ENCODE measurements around the gene COPS6.
A peak's percentile ranks its signal among the peaks of the same experiment; 100 is the strongest.

Gene COPS6

DNA sequence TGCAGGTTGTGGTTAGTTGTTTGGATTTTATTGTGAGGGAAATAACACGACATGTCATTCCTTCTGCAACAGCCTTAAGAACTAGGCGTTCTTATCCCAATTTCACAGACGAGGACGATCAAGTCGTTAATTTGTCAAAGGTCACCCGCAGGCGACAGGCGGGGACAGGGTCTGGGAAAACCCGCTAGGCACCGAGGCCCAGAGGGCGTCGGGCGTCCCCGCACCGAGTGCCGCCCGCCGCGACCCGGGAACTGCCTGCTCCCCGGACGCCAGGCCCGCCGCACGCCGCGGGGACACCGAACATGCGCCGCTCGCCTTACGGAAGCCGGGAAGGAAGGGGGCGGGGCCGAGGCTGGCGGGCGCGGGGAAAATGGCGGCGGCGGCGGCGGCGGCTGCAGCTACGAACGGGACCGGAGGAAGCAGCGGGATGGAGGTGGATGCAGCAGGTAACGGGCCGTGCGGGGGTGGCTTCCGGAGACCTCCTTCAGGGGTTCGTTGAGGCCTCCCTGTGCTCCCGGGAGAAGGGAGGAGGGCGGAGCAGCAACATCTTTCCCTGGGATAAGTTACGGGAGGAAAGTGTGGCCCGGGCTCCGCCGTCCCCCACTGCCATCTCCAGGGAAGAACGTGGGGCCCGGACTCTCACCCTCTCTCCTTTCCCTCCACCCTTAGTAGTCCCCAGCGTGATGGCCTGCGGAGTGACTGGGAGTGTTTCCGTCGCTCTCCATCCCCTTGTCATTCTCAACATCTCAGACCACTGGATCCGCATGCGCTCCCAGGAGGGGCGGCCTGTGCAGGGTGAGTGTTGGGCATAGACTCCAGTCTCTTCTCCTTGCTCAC is at the start of gene COPS6:
COPS6 (plus strand) TSS at position 349 of the 837 bp plus-strand sequence; CDS start at position 371, 22 bp downstream.
- peak within 1 kb of the TSS; percentile 87 for H3K4me3 ChIP-seq (ENCODE audit: insufficient read depth, low read length, poor library complexity, severe bottlenecking)
- no peaks in the 10 kb centered on the region for H3K9me2 ChIP-seq (replicated peaks; ENCODE audit: insufficient read depth, low read length)
- no peaks in the 10 kb centered on the region; the same call in 1 of the 2 replicates for H3K27me3 ChIP-seq (ENCODE audit: low read length)
- H3K79me2 ChIP-seq (ENCODE audit: insufficient read depth, low read length): peaks cover 8% of the 10 kb centered on the region; the same call in 1 of the 2 replicates
- H3K9ac ChIP-seq (ENCODE audit: low read length): peak within 1 kb of the TSS; percentile 93
- H3K4me2 ChIP-seq (ENCODE audit: low read depth, low read length, poor library complexity, severe bottlenecking): peak within 1 kb of the TSS; percentile 71
- no peak for TF ChIP-seq EZH2phosphoT487 (conservative IDR thresholded peaks at IDR 0.05; ENCODE audit: low read length)
- TF ChIP-seq, protein P1, sequence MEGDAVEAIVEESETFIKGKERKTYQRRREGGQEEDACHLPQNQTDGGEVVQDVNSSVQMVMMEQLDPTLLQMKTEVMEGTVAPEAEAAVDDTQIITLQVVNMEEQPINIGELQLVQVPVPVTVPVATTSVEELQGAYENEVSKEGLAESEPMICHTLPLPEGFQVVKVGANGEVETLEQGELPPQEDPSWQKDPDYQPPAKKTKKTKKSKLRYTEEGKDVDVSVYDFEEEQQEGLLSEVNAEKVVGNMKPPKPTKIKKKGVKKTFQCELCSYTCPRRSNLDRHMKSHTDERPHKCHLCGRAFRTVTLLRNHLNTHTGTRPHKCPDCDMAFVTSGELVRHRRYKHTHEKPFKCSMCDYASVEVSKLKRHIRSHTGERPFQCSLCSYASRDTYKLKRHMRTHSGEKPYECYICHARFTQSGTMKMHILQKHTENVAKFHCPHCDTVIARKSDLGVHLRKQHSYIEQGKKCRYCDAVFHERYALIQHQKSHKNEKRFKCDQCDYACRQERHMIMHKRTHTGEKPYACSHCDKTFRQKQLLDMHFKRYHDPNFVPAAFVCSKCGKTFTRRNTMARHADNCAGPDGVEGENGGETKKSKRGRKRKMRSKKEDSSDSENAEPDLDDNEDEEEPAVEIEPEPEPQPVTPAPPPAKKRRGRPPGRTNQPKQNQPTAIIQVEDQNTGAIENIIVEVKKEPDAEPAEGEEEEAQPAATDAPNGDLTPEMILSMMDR (IDR thresholded peaks at IDR 0.05; ENCODE audit: insufficient read depth, low read length, poor library complexity, severe bottlenecking): no peak
- peaks cover 23% of the 10 kb centered on the region; the same call in 1 of the 2 replicates for H3K36me3 ChIP-seq (ENCODE audit: low read length)
- H3K9me3 ChIP-seq (ENCODE audit: insufficient read depth, low read length): no peaks in the 10 kb centered on the region
- peaks cover 43% of the 10 kb centered on the region for H3F3A ChIP-seq (ENCODE audit: insufficient read depth)
- H3K27ac ChIP-seq (ENCODE audit: low read depth, low read length): peak within 1 kb of the TSS; percentile 76
- no peaks in the 10 kb centered on the region for H4K20me1 ChIP-seq (ENCODE audit: low read depth, low read length)
- peak within 1 kb of the TSS; percentile 78 for H2AFZ ChIP-seq (ENCODE audit: low read depth, low read length, severe bottlenecking)

DNA sequence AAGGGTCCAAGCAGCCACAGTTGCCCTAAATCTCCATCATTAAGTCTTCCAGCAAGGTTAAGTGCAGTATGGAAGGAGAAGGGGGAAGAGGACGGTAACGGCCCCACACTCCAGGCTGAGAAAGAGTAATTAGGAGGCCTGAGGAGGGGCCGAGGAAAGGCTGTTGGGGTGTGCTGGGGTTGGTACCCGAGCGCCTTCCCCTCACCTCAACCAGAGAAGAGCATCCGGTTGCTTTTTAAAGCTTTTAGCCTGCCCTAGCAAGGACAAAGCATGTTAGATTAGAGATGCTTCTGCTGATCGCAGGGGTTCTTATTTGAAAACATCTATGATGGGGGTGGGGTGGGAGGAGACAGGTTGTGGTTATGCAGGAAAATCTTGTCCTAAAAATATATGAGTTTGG is 48.2 kb upstream of the COPS6 start:
- no peaks in the 10 kb centered on the region for H3K9me2 ChIP-seq (replicated peaks; ENCODE audit: insufficient read depth, low read length)
- H3K9me3 ChIP-seq (ENCODE audit: insufficient read depth, low read length): no peaks in the 10 kb centered on the region
- H3K36me3 ChIP-seq (ENCODE audit: low read length): no peaks in the 10 kb centered on the region
- no peak overlapping the region for H3K9ac ChIP-seq (ENCODE audit: low read length)
- TF ChIP-seq, protein P1 (IDR thresholded peaks at IDR 0.05; ENCODE audit: insufficient read depth, low read length, poor library complexity, severe bottlenecking): no peak
- no peak for TF ChIP-seq EZH2phosphoT487 (conservative IDR thresholded peaks at IDR 0.05; ENCODE audit: low read length)
- H3K4me2 ChIP-seq (ENCODE audit: low read depth, low read length, poor library complexity, severe bottlenecking): no peak overlapping the region
- no peaks in the 10 kb centered on the region for H3K27me3 ChIP-seq (ENCODE audit: low read length)
- H2AFZ ChIP-seq (ENCODE audit: low read depth, low read length, severe bottlenecking): no peak overlapping the region
- H3K4me3 ChIP-seq (ENCODE audit: insufficient read depth, low read length, poor library complexity, severe bottlenecking): no peak overlapping the region
- H3K79me2 ChIP-seq (ENCODE audit: insufficient read depth, low read length): no peaks in the 10 kb centered on the region
- H3F3A ChIP-seq (ENCODE audit: insufficient read depth): peaks cover 12% of the 10 kb centered on the region; the same call in 1 of the 2 replicates
- no peak overlapping the region for H3K27ac ChIP-seq (ENCODE audit: low read depth, low read length)
- H4K20me1 ChIP-seq (ENCODE audit: low read depth, low read length): no peaks in the 10 kb centered on the region

- Histone ChIP-seq H3K36me3 (ENCODE audit: low read length) (no peaks in the 10 kb centered on the region), H3K9me2 (replicated peaks; ENCODE audit: insufficient read depth, low read length) (no peaks in the 10 kb centered on the region), H3F3A (ENCODE audit: insufficient read depth) (peaks cover 19% of the 10 kb centered on the region), H4K20me1 (ENCODE audit: low read depth, low read length) (no peaks in the 10 kb centered on the region), H3K27me3 (ENCODE audit: low read length) (no peaks in the 10 kb centered on the region), H3K9me3 (ENCODE audit: insufficient read depth, low read length) (no peaks in the 10 kb centered on the region), H3K9ac (ENCODE audit: low read length) (no peak overlapping the region), H3K4me3 (ENCODE audit: insufficient read depth, low read length, poor library complexity, severe bottlenecking) (no peak overlapping the region), H2AFZ (ENCODE audit: low read depth, low read length, severe bottlenecking) (peak overlapping the region; percentile 6), H3K27ac (ENCODE audit: low read depth, low read length) (no peak overlapping the region), H3K4me2 (ENCODE audit: low read depth, low read length, poor library complexity, severe bottlenecking) (peak overlapping the region; percentile 12), H3K79me2 (ENCODE audit: insufficient read depth, low read length) (no peaks in the 10 kb centered on the region)
- TF ChIP-seq EZH2phosphoT487 (conservative IDR thresholded peaks at IDR 0.05; ENCODE audit: low read length): no peak
- TF ChIP-seq, protein P1 (IDR thresholded peaks at IDR 0.05; ENCODE audit: insufficient read depth, low read length, poor library complexity, severe bottlenecking): no peak
Observed at GRCh38 chr7:100044718-100045117, 44.1 kb upstream of the COPS6 start.

Measured in SU-DHL-6 (cell line).